NB4 (cell line): ENCODE measurements around the gene IRX6.

Experiments used
- DNase-seq: peaks from one replicate; pipeline ENCODE4 v3.0.0; 2010; ENCODE audit warnings: low read depth
- H3K4me3 ChIP-seq: one replicate; pipeline ENCODE4 v1.5.1; 2011; ENCODE audit warnings: mild to moderate bottlenecking, low read depth, low read length, moderate library complexity
- MYC ChIP-seq: IDR thresholded peaks from 2 replicates; pipeline ENCODE4 v1.6.1; 2011; ENCODE audit warnings: low read depth, low read length
- POLR2A ChIP-seq: IDR thresholded peaks from 2 replicates; pipeline ENCODE4 v1.6.1; 2011; ENCODE audit warnings: mild to moderate bottlenecking; ENCODE audit not compliant: insufficient read length; ENCODE audit errors: extremely low read depth
- TF ChIP-seq, protein P1 (sequence below): IDR thresholded peaks from 2 replicates; pipeline ENCODE4 v1.6.1; 2011; ENCODE audit warnings: low read depth, low read length
- TF ChIP-seq, protein P2 (sequence below): IDR thresholded peaks from one replicate; pipeline ENCODE4 v1.5.1; 2012; ENCODE audit warnings: low read depth, low read length

The IRX6 gene

DNA sequence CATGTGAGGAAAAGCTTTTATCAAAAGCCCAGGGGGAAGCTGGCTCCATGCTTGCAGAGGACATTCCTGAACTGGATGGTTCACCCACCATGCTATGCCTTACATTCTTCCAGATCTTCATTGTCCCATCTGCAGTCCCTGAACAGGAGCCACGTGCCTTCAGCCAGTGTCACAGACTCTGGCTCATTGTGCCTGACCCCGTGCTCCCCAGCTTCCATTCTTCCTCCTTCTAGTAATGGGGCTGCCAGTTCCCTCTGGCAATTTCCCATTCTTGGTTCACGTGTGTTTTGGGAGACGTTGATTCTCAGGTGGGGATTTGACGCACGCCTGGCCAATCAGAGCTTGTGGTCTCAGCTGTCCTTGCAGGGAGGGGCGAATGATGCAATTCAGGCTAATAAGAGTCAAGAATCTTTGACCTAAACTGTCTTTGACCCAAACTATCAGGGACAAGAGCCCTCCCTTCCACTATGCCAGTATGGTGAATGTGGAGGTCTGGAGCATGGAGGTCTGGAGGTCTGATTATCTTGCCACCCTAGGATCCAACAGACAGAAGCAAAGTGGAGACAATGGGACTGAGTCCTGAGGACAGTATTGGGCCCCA is 52.7 kb downstream of the IRX6 start:
- no peak overlapping the region for H3K4me3 ChIP-seq
- no peak for DNase-seq
- TF ChIP-seq, protein P1, sequence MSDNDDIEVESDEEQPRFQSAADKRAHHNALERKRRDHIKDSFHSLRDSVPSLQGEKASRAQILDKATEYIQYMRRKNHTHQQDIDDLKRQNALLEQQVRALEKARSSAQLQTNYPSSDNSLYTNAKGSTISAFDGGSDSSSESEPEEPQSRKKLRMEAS, result no peak
- no peak for TF ChIP-seq MYC
- TF ChIP-seq, protein P2, sequence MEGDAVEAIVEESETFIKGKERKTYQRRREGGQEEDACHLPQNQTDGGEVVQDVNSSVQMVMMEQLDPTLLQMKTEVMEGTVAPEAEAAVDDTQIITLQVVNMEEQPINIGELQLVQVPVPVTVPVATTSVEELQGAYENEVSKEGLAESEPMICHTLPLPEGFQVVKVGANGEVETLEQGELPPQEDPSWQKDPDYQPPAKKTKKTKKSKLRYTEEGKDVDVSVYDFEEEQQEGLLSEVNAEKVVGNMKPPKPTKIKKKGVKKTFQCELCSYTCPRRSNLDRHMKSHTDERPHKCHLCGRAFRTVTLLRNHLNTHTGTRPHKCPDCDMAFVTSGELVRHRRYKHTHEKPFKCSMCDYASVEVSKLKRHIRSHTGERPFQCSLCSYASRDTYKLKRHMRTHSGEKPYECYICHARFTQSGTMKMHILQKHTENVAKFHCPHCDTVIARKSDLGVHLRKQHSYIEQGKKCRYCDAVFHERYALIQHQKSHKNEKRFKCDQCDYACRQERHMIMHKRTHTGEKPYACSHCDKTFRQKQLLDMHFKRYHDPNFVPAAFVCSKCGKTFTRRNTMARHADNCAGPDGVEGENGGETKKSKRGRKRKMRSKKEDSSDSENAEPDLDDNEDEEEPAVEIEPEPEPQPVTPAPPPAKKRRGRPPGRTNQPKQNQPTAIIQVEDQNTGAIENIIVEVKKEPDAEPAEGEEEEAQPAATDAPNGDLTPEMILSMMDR, result no peak
- TF ChIP-seq POLR2A, result no peak

DNA sequence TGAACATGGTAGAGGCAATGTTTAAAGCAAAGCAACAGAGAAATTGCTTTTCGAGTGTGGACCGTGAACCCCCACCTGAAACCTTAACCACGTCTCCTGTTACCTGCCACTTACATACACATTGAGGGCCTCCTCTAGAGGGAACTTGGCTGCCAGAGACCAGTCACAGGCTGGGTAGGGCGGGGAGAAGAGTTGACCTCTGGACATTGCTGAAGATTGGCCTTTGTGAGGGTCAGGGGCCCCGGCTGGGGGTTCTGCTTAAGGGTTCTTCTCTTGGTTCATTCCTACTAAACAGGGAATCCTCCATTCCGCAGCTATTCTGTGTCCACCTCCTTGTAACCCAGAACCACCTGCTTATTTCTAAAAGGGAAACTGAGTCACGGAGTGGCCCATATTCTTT is 53.8 kb downstream of the IRX6 start:
- TF ChIP-seq POLR2A (no peak), MYC (no peak)
- TF ChIP-seq, protein P2, result no peak
- TF ChIP-seq, protein P1, result no peak
- no peak for DNase-seq

DNA sequence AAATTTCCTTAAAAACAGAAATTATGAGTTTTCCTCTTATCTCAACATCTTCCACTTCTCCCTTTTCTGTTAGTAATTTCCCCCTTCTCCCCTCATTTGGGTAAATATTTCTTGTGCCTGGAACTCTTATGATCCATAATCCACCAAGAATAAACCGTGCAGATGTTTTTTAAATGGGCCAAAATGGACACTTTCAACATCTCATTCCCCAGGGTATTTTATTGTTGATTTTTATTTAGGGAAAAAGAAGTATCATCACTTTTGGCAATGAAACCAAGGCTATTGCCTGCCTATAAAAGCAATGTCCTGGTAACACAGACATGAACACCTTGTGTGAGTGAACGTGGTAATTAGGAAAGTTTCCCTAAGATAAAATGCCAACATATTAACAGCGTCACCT is 54.6 kb downstream of the IRX6 start:
- DNase-seq, result no peak
- no peak overlapping the region for H3K4me3 ChIP-seq
- TF ChIP-seq, protein P1, result no peak
- TF ChIP-seq POLR2A (no peak), MYC (no peak)
- TF ChIP-seq, protein P2, result no peak

More for the DNA sequence above, 53.8 kb downstream of the IRX6 start:
- H3K4me3 ChIP-seq, result no peak overlapping the region

DNA sequence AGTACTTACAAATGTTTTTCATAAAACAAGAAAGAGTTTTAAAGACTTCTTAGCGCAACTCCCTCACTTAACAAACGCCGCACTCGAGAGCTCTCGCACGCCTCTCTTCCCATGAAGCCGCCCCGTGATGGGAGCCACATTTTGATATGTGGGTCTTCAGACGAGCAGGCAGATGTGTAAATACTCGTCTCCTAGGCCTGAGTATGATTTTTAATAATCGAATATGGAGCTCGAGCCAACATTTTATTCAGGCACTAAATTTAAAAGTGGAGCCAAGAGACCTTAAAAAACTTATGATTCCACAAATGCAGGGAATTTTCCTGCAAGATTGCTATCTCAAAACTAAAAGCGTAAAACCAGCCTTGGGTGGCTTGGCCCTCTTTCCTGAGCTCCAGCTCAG is 55.4 kb downstream of the IRX6 start:
- TF ChIP-seq, protein P1, result no peak
- TF ChIP-seq MYC (no peak), POLR2A (no peak)
- TF ChIP-seq, protein P2, result no peak
- DNase-seq, result no peak
- H3K4me3 ChIP-seq, result no peak overlapping the region

DNA sequence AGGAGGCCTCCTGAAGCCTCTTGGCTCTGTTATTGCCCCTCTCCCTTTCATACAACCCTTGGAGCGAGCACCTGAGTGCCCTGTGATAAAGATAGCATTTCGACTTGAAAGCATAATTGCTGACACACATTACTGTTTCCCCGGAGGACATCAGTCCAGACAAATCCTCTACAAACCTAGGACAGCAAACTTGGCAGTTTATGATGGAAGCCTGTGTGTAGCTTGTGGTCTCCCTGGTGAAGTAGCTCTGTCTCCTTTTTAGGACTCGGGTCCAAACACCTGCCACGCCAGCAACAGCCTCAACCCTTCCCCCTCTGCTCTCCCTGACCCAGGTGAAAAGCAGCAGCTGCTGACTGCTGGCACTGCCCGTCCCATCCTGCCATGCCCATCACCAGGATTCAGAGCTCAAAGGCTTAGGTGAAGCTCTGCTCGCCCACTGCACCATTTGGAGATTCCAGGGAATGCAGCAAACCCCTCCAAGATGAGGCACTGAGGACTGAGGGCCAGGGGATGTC is 55.9 kb downstream of the IRX6 start:
- DNase-seq, result no peak

More for the DNA sequence above, 55.9 kb downstream of the IRX6 start:
- TF ChIP-seq, protein P1, result no peak
- TF ChIP-seq, protein P2, result no peak
- TF ChIP-seq POLR2A, result no peak
- no peak for TF ChIP-seq MYC
- no peak overlapping the region for H3K4me3 ChIP-seq
